OCI-LY7 (cell line): ENCODE measurements around the gene JCHAIN. TPM values are rescaled to one million over a fixed set of nuclear protein-coding genes. Genes with fewer than 3 reads are reported as not detected.

ENCODE experiments used
- BruUV-seq: library from RNA; stranded (reverse); fragments of 400-500 nt; replicated peaks from 2 replicates; lab custom pipeline; 2021; lab: Mats Ljungman, UMichigan
- CTCF ChIA-PET: fragments of 300-600 bp; sonication (Branson Sonifier 250); formaldehyde crosslinking; loops from one replicate; lab custom pipeline; 2022; ENCODE audit warnings: antibody characterized with exemption; ENCODE audit not compliant: unreplicated experiment; lab: Charles Lee
- POLR2A ChIA-PET: fragments of 300-600 bp; sonication (Branson Sonifier 250); formaldehyde crosslinking; loops from one replicate; lab custom pipeline; 2022; ENCODE audit warnings: antibody characterized with exemption; lab: Charles Lee
- DNase-seq: peaks from one replicate; pipeline ENCODE4 v3.0.0-alpha.2; 2015; ENCODE audit warnings: low spot score
- H2AFZ ChIP-seq: fragments of 200-600 bp; sonication (generic), shearing (Covaris generic); 2 replicates; pipeline ENCODE4 v1.6.1; 2014; ENCODE audit warnings: mild to moderate bottlenecking, antibody characterized with exemption, low read length, moderate library complexity
- H3K27ac ChIP-seq: fragments of 200-600 bp; sonication (generic); 2 replicates; pipeline ENCODE4 v1.5.1; 2014; ENCODE audit warnings: mixed run types, low read depth, mild to moderate bottlenecking, moderate library complexity, low read length, inconsistent platforms; ENCODE audit not compliant: poor library complexity, severe bottlenecking
- H3K36me3 ChIP-seq: fragments of 200-600 bp; sonication (generic); 2 replicates; pipeline ENCODE4 v1.6.1; 2014; ENCODE audit warnings: mild to moderate bottlenecking, antibody characterized with exemption, low read length, moderate library complexity, mixed read lengths; ENCODE audit not compliant: insufficient read depth
- H3K4me1 ChIP-seq: fragments of 200-600 bp; sonication (generic); 2 replicates; pipeline ENCODE4 v1.5.1; 2014; ENCODE audit warnings: mild to moderate bottlenecking, low read length; ENCODE audit not compliant: insufficient read depth, poor library complexity, severe bottlenecking
- H3K4me2 ChIP-seq: fragments of 200-600 bp; sonication (generic); 2 replicates; pipeline ENCODE4 v1.6.1; 2014; ENCODE audit warnings: mild to moderate bottlenecking, low read length
- H3K4me3 ChIP-seq: fragments of 200-600 bp; sonication (generic); 2 replicates; pipeline ENCODE4 v1.5.1; 2014; ENCODE audit warnings: mild to moderate bottlenecking, low read depth, low read length; ENCODE audit not compliant: poor library complexity, severe bottlenecking
- H3K79me2 ChIP-seq: fragments of 200-600 bp; sonication (generic); 2 replicates; pipeline ENCODE4 v1.6.1; 2016; ENCODE audit warnings: low read depth, mild to moderate bottlenecking, low read length, moderate library complexity, mixed read lengths; ENCODE audit not compliant: insufficient read depth
- H3K9me2 ChIP-seq: fragments of 200-600 bp; sonication (generic); 2 replicates; pipeline ENCODE4 v1.6.1; 2016; ENCODE audit warnings: mild to moderate bottlenecking, low read length, mixed read lengths; ENCODE audit not compliant: insufficient read depth
- H3K9me3 ChIP-seq: fragments of 200-600 bp; sonication (generic); 2 replicates; pipeline ENCODE4 v1.6.1; 2014; ENCODE audit warnings: mild to moderate bottlenecking, mixed run types, low read length, mixed read lengths
- H4K20me1 ChIP-seq: fragments of 200-600 bp; sonication (generic); 2 replicates; pipeline ENCODE4 v1.6.1; 2014; ENCODE audit warnings: mild to moderate bottlenecking, antibody characterized with exemption, low read length, moderate library complexity, mixed read lengths; ENCODE audit not compliant: insufficient read depth
- EZH2phosphoT487 ChIP-seq: fragments of 200-600 bp; sonication (generic); IDR thresholded peaks from 2 replicates; pipeline ENCODE4 v1.6.1; 2018; ENCODE audit warnings: low read depth, borderline replicate concordance, mild to moderate bottlenecking, mixed run types, antibody characterized with exemption, low read length, moderate library complexity, mixed read lengths
- intact Hi-C: fragments of 100-400 bp; cut with micrococcal nuclease; formaldehyde crosslinking; loops from one replicate; pipeline ENCODE4 v1.10.0; 2022; ENCODE audit not compliant: unreplicated experiment
- total RNA-seq, 2 experiments: library from RNA; depleted of rRNA in 1 of 2; stranded (reverse); fragments of >200 nt in 1 of 2; shearing (Covaris generic) in 1 of 2; gene quantifications; 2 replicates each; pipeline ENCODE4 v1.2.3, GENCODE V29; 2014 to 2022
- TF ChIP-seq, protein P1 (sequence below): fragments of 200-600 bp; sonication (generic); conservative IDR thresholded peaks from 2 replicates; pipeline ENCODE4 v1.5.1; 2014; ENCODE audit warnings: mild to moderate bottlenecking, antibody characterized with exemption, low read length, moderate library complexity, mixed read lengths

JCHAIN gene
- total RNA-seq, 2 experiments from 2014 or later = 1,492 to 1,542 TPM

DNA sequence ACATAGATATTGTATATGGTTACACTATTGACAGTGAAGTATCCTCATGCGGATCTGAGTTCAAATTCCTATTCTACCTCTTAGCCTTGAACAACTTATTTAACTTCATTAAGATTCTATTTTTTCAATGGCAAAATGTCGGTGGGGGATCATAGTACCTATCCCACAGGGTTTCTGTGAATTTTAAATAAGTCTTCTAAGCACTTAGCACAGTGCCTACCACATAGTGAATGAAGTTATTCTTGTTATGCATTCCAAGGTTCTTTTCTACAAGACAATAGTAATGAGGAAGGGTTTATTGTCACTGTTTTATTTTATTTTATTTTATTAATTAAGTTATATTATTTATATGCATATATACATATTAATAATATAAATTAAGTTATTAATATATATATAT is 46.5 kb downstream of the JCHAIN start:
- H3K9me3 ChIP-seq = no peaks in the 10 kb centered on the region; the same call in 1 of the 2 replicates
- no peak for TF ChIP-seq EZH2phosphoT487
- TF ChIP-seq, protein P1, sequence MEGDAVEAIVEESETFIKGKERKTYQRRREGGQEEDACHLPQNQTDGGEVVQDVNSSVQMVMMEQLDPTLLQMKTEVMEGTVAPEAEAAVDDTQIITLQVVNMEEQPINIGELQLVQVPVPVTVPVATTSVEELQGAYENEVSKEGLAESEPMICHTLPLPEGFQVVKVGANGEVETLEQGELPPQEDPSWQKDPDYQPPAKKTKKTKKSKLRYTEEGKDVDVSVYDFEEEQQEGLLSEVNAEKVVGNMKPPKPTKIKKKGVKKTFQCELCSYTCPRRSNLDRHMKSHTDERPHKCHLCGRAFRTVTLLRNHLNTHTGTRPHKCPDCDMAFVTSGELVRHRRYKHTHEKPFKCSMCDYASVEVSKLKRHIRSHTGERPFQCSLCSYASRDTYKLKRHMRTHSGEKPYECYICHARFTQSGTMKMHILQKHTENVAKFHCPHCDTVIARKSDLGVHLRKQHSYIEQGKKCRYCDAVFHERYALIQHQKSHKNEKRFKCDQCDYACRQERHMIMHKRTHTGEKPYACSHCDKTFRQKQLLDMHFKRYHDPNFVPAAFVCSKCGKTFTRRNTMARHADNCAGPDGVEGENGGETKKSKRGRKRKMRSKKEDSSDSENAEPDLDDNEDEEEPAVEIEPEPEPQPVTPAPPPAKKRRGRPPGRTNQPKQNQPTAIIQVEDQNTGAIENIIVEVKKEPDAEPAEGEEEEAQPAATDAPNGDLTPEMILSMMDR = no peak
- H3K27ac ChIP-seq = no peak overlapping the region
- H3K4me3 ChIP-seq = no peak overlapping the region
- ChIA-PET POLR2A (interaction anchor here (0.7 kb wide), 1 partner anchor 18 kb away, joined by 3 read pairs; no protein-coding TSS in a partner anchor), CTCF (no interaction called here)
- H3K9me2 ChIP-seq = no peaks in the 10 kb centered on the region
- intact Hi-C loops = no loop called here
- no peak for DNase-seq
- H2AFZ ChIP-seq = no peak overlapping the region
- no peaks in the 10 kb centered on the region for H4K20me1 ChIP-seq
- BruUV-seq = no TSS peak
- 0 out of 2 replicates have a peak, but pooled peaks cover 7% of the 10 kb centered on the region for H3K36me3 ChIP-seq
- H3K4me2 ChIP-seq = no peak overlapping the region
- H3K79me2 ChIP-seq = no peaks in the 10 kb centered on the region
- no peaks in the 10 kb centered on the region for H3K4me1 ChIP-seq

DNA sequence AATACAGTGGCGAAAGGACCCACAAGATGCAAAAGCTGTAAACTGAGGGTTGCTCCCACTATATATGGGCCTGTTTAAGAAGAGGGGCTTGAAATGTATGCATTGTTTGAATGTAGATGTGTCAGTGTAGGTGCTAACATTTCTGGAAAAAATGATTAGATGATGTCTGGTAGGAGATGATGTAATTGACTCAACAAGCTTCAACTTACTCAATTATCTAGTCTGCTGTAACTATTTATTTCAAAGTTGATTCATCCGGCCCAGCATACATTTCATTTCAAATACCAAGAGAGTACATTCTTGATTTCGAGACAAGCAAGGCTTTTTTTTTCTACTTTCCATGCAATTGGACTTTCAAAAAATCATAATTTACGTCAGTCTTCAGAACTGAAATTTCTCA is 47.0 kb downstream of the JCHAIN start:
- peaks cover 5% of the 10 kb centered on the region for H3K4me1 ChIP-seq
- H4K20me1 ChIP-seq = no peaks in the 10 kb centered on the region
- H3K4me2 ChIP-seq = no peak overlapping the region
- no peaks in the 10 kb centered on the region; the same call in 1 of the 2 replicates for H3K9me3 ChIP-seq
- no peak for TF ChIP-seq EZH2phosphoT487
- TF ChIP-seq, protein P1 = no peak
- no peaks in the 10 kb centered on the region for H3K79me2 ChIP-seq
- intact Hi-C loops = no loop called here
- H3K9me2 ChIP-seq = no peaks in the 10 kb centered on the region
- H3K27ac ChIP-seq = no peak overlapping the region
- ChIA-PET CTCF (no interaction called here), POLR2A (interaction anchor here (0.7 kb wide), 1 partner anchor 19 kb away, joined by 3 read pairs; no protein-coding TSS in a partner anchor)
- BruUV-seq = no TSS peak
- 0 out of 2 replicates have a peak, but pooled peaks cover 7% of the 10 kb centered on the region for H3K36me3 ChIP-seq
- H3K4me3 ChIP-seq = no peak overlapping the region
- DNase-seq = no peak
- no peak overlapping the region for H2AFZ ChIP-seq

DNA sequence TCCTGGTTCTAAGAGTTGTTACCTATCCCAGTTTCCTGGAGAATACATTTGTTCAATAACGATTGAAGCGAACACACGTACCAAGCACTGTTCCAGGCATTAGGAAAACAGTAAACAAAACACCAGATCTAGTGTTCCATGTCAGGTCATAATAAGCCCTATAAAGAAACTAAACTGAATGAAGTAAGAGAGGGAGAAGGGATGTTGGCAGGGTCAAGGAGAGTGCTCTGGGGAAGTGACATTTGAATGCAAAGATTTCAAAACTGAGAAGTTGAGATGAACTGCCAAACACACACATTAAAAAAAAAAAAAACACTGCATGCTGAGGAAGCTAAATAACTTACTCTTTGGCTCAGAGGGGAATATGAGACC is 52.1 kb downstream of the JCHAIN start:
- TF ChIP-seq, protein P1 = no peak
- no peak for TF ChIP-seq EZH2phosphoT487
- peak overlapping the region; percentile 34 for H3K4me3 ChIP-seq
- H3K79me2 ChIP-seq = no peaks in the 10 kb centered on the region
- no peak overlapping the region for H3K27ac ChIP-seq
- H3K9me3 ChIP-seq = no peaks in the 10 kb centered on the region
- H3K4me2 ChIP-seq = peak overlapping the region; percentile 68
- peak; percentile 29 for DNase-seq
- H2AFZ ChIP-seq = peak overlapping the region; percentile 81
- peaks cover 20% of the 10 kb centered on the region for H3K4me1 ChIP-seq
- ChIA-PET POLR2A (interaction anchor here (0.6 to 2.9 kb wide), 9 partner anchors 10 to 1396 kb away, joined by 3 to 11 read pairs (median 4); partner anchors contain the start of gene UTP3), CTCF (interaction anchor here (0.8 to 1.5 kb wide), 4 partner anchors 10 to 122 kb away, joined by 3 to 6 read pairs (median 4); no protein-coding TSS in a partner anchor)
- intact Hi-C loops = no loop called here
- BruUV-seq = no TSS peak
- no peaks in the 10 kb centered on the region for H3K9me2 ChIP-seq
- no peaks in the 10 kb centered on the region for H4K20me1 ChIP-seq
- H3K36me3 ChIP-seq = 0 out of 2 replicates have a peak, but pooled peaks cover under 1% of the 10 kb centered on the region
